ENCODE results near the gene HESX1. TPM values are rescaled to one million over a fixed set of nuclear protein-coding genes. Genes with fewer than 3 reads are reported as not detected.

Gene HESX1
- total and polyA plus RNA-seq, 2 donors from 2014 or later: 0.79 to 2.1 TPM

GRCh38 chr3:57184526-57184925 lies 15.3 kb downstream of the HESX1 start:
- H3K9me3 ChIP-seq (ENCODE audit: control insufficient read depth in 2 of 3, insufficient read depth in 1 of 3, low read length in 3 of 3): no peaks in the 10 kb centered on the region
- TF ChIP-seq CTCF (IDR thresholded peaks at IDR 0.05; ENCODE audit: borderline replicate concordance, extremely low read depth, insufficient read depth): no peak
- H3K36me3 ChIP-seq (ENCODE audit: control insufficient read depth in 2 of 3, insufficient read depth in 3 of 3, low read length in 3 of 3): no peaks in the 10 kb centered on the region
- no peak overlapping the region for H3K4me3 ChIP-seq (ENCODE audit: low read length in 3 of 3)
- no peak overlapping the region for H3K9ac ChIP-seq (ENCODE audit: low read length in 3 of 3)
- no peaks in the 10 kb centered on the region for H3K27me3 ChIP-seq (ENCODE audit: control insufficient read depth, insufficient read depth, low read length)
- peaks cover 0 to 4% (median 0%) of the 10 kb centered on the region in 3 donors for H3K4me1 ChIP-seq (ENCODE audit: control insufficient read depth in 2 of 3, insufficient read depth in 2 of 3, low read depth in 1 of 3, low read length in 3 of 3)
- DNase-seq (no peak), FAIRE-seq (no peak)
- no peak overlapping the region for H3K27ac ChIP-seq (ENCODE audit: low read depth in 2 of 2, low read length in 2 of 2)
- intact Hi-C loops (cut with DNase I): no loop called here

GRCh38 chr3:57179580-57180410 lies 20.0 kb downstream of the HESX1 start:
- no peak for DNase-seq
- no peak overlapping the region for H3K27ac ChIP-seq (ENCODE audit: low read depth in 2 of 2, low read length in 2 of 2)
- no peak for FAIRE-seq
- no peaks in the 10 kb centered on the region for H3K36me3 ChIP-seq (ENCODE audit: control insufficient read depth in 2 of 3, insufficient read depth in 3 of 3, low read length in 3 of 3)
- H3K4me3 ChIP-seq (ENCODE audit: low read length in 3 of 3): peak overlapping the region in 1 of 3 donors; percentile 24
- peak; percentile 26 for TF ChIP-seq CTCF (IDR thresholded peaks at IDR 0.05; ENCODE audit: borderline replicate concordance, extremely low read depth, insufficient read depth)
- intact Hi-C loops (cut with DNase I): no loop called here
- H3K9ac ChIP-seq (ENCODE audit: low read length in 3 of 3): no peak overlapping the region
- peaks cover 0 to 4% (median 0%) of the 10 kb centered on the region in 3 donors for H3K4me1 ChIP-seq (ENCODE audit: control insufficient read depth in 2 of 3, insufficient read depth in 2 of 3, low read depth in 1 of 3, low read length in 3 of 3)
- no peaks in the 10 kb centered on the region for H3K9me3 ChIP-seq (ENCODE audit: control insufficient read depth in 2 of 3, insufficient read depth in 1 of 3, low read length in 3 of 3)
- no peaks in the 10 kb centered on the region for H3K27me3 ChIP-seq (ENCODE audit: control insufficient read depth, insufficient read depth, low read length)

- Histone ChIP-seq H3K4me1 (ENCODE audit: control insufficient read depth in 2 of 3, insufficient read depth in 2 of 3, low read depth in 1 of 3, low read length in 3 of 3) (peaks cover 0 to 4% (median 0%) of the 10 kb centered on the region in 3 donors), H3K9ac (ENCODE audit: low read length in 3 of 3) (no peak overlapping the region), H3K27me3 (ENCODE audit: control insufficient read depth, insufficient read depth, low read length) (no peaks in the 10 kb centered on the region), H3K27ac (ENCODE audit: low read depth in 2 of 2, low read length in 2 of 2) (no peak overlapping the region), H3K36me3 (ENCODE audit: control insufficient read depth in 2 of 3, insufficient read depth in 3 of 3, low read length in 3 of 3) (no peaks in the 10 kb centered on the region), H3K9me3 (ENCODE audit: control insufficient read depth in 2 of 3, insufficient read depth in 1 of 3, low read length in 3 of 3) (no peaks in the 10 kb centered on the region), H3K4me3 (ENCODE audit: low read length in 3 of 3) (no peak overlapping the region)
- intact Hi-C loops (cut with DNase I): no loop called here
- FAIRE-seq (no peak), DNase-seq (no peak)
- no peak for TF ChIP-seq CTCF (IDR thresholded peaks at IDR 0.05; ENCODE audit: borderline replicate concordance, extremely low read depth, insufficient read depth)
These were observed 23.7 kb downstream of the HESX1 start for GRCh38 chr3:57176045-57176444.
